ENCODE data around the gene DKK3. TPM values are rescaled to one million over a fixed set of nuclear protein-coding genes. Genes with fewer than 3 reads are reported as not detected.
A peak's percentile ranks its signal among the peaks of the same experiment; 100 is the strongest.

The DKK3 gene
- total RNA-seq, 3 donors from 2014 or later, result 0.34 to 0.51 (median 0.35) TPM

- ATAC-seq (no peak), DNase-seq (no peak)
- H3K36me3 Mint-ChIP-seq (ENCODE audit: insufficient read depth), result no peaks in the 10 kb centered on the region
- no peak overlapping the region for H3K4me3 Mint-ChIP-seq
- H3K27me3 Mint-ChIP-seq (ENCODE audit: low read depth), result peaks cover 20% of the 10 kb centered on the region
- no peaks in the 10 kb centered on the region for H3K4me1 Mint-ChIP-seq (ENCODE audit: low read depth)
- H3K9me3 Mint-ChIP-seq, result peaks cover 14% of the 10 kb centered on the region
These were observed 11.5 kb upstream of the DKK3 start for GRCh38 chr11:12019866-12020416.

GRCh38 chr11:12019337-12019736 is 10.9 kb upstream of the DKK3 start:
- DNase-seq (no peak), ATAC-seq (no peak)
- H3K36me3 Mint-ChIP-seq (ENCODE audit: insufficient read depth), result no peaks in the 10 kb centered on the region
- H3K4me1 Mint-ChIP-seq (ENCODE audit: low read depth), result no peaks in the 10 kb centered on the region
- H3K9me3 Mint-ChIP-seq, result peaks cover 9% of the 10 kb centered on the region
- peaks cover 18% of the 10 kb centered on the region for H3K27me3 Mint-ChIP-seq (ENCODE audit: low read depth)
- H3K4me3 Mint-ChIP-seq, result no peak overlapping the region

GRCh38 chr11:12017865-12018453 is 9.5 kb upstream of the DKK3 start:
- ATAC-seq, result no peak
- no peaks in the 10 kb centered on the region for H3K4me1 Mint-ChIP-seq (ENCODE audit: low read depth)
- DNase-seq, result no peak

GRCh38 chr11:12017243-12017678 is 8.8 kb upstream of the DKK3 start:
- no peak overlapping the region for H3K4me3 Mint-ChIP-seq

More at GRCh38 chr11:12017865-12018453, 9.5 kb upstream of the DKK3 start:
- H3K36me3 Mint-ChIP-seq (ENCODE audit: insufficient read depth), result no peaks in the 10 kb centered on the region
- peaks cover 26% of the 10 kb centered on the region for H3K27me3 Mint-ChIP-seq (ENCODE audit: low read depth)
- no peaks in the 10 kb centered on the region for H3K9me3 Mint-ChIP-seq
- H3K4me3 Mint-ChIP-seq, result no peak overlapping the region

GRCh38 chr11:12016246-12016645 is 7.8 kb upstream of the DKK3 start:
- no peaks in the 10 kb centered on the region for H3K36me3 Mint-ChIP-seq (ENCODE audit: insufficient read depth)
- no peaks in the 10 kb centered on the region for H3K4me1 Mint-ChIP-seq (ENCODE audit: low read depth)
- H3K4me3 Mint-ChIP-seq, result no peak overlapping the region
- no peak for DNase-seq
- peaks cover 25% of the 10 kb centered on the region for H3K27me3 Mint-ChIP-seq (ENCODE audit: low read depth)
- no peak for ATAC-seq
- H3K9me3 Mint-ChIP-seq, result no peaks in the 10 kb centered on the region

More at GRCh38 chr11:12017243-12017678, 8.8 kb upstream of the DKK3 start:
- no peaks in the 10 kb centered on the region for H3K4me1 Mint-ChIP-seq (ENCODE audit: low read depth)
- ATAC-seq, result no peak
- no peak for DNase-seq
- H3K9me3 Mint-ChIP-seq, result no peaks in the 10 kb centered on the region
- peaks cover 24% of the 10 kb centered on the region for H3K27me3 Mint-ChIP-seq (ENCODE audit: low read depth)
- H3K36me3 Mint-ChIP-seq (ENCODE audit: insufficient read depth), result no peaks in the 10 kb centered on the region

- H3K4me3 Mint-ChIP-seq, result no peak overlapping the region
- H3K27me3 Mint-ChIP-seq (ENCODE audit: low read depth), result peaks cover 30% of the 10 kb centered on the region
- no peaks in the 10 kb centered on the region for H3K4me1 Mint-ChIP-seq (ENCODE audit: low read depth)
- H3K36me3 Mint-ChIP-seq (ENCODE audit: insufficient read depth), result no peaks in the 10 kb centered on the region
- no peaks in the 10 kb centered on the region for H3K9me3 Mint-ChIP-seq
- DNase-seq (no peak), ATAC-seq (no peak)
These were observed 7.1 kb upstream of the DKK3 start for GRCh38 chr11:12015486-12015885.

GRCh38 chr11:12013781-12014180 is 5.4 kb upstream of the DKK3 start:
- peaks cover 39% of the 10 kb centered on the region for H3K27me3 Mint-ChIP-seq (ENCODE audit: low read depth)
- no peaks in the 10 kb centered on the region for H3K9me3 Mint-ChIP-seq
- H3K4me1 Mint-ChIP-seq (ENCODE audit: low read depth), result peaks cover 4% of the 10 kb centered on the region
- DNase-seq, result no peak
- H3K36me3 Mint-ChIP-seq (ENCODE audit: insufficient read depth), result no peaks in the 10 kb centered on the region
- H3K4me3 Mint-ChIP-seq, result no peak overlapping the region
- ATAC-seq, result no peak

GRCh38 chr11:12009617-12010321 is 1.3 kb upstream of the DKK3 start:
- Mint-ChIP-seq H3K36me3 (ENCODE audit: insufficient read depth) (no peaks in the 10 kb centered on the region), H3K4me3 (peak overlapping the region; percentile 76), H3K4me1 (ENCODE audit: low read depth) (peaks cover 14% of the 10 kb centered on the region), H3K27me3 (ENCODE audit: low read depth) (peaks cover 65% of the 10 kb centered on the region), H3K9me3 (no peaks in the 10 kb centered on the region)
- ATAC-seq, result no peak
- DNase-seq, result no peak

- Mint-ChIP-seq H3K9me3 (no peaks in the 10 kb centered on the region), H3K36me3 (ENCODE audit: insufficient read depth) (no peaks in the 10 kb centered on the region), H3K4me3 (peak overlapping the region; percentile 76), H3K4me1 (ENCODE audit: low read depth) (peaks cover 14% of the 10 kb centered on the region), H3K27me3 (ENCODE audit: low read depth) (peaks cover 71% of the 10 kb centered on the region)
- peak; percentile 57 to 58 for ATAC-seq
- no peak for DNase-seq
These were observed 577 bp upstream of the DKK3 start for GRCh38 chr11:12008790-12009616.

GRCh38 chr11:12007230-12007593 is 1.2 kb downstream of the DKK3 start:
- Mint-ChIP-seq H3K27me3 (ENCODE audit: low read depth) (peaks cover 75% of the 10 kb centered on the region), H3K9me3 (no peaks in the 10 kb centered on the region), H3K4me1 (ENCODE audit: low read depth) (peaks cover 14% of the 10 kb centered on the region), H3K36me3 (ENCODE audit: insufficient read depth) (no peaks in the 10 kb centered on the region), H3K4me3 (no peak overlapping the region)
- DNase-seq (no peak), ATAC-seq (no peak)

- H3K4me1 Mint-ChIP-seq (ENCODE audit: low read depth), result peaks cover 14% of the 10 kb centered on the region
- no peaks in the 10 kb centered on the region for H3K36me3 Mint-ChIP-seq (ENCODE audit: insufficient read depth)
- H3K4me3 Mint-ChIP-seq, result no peak overlapping the region
- peaks cover 78% of the 10 kb centered on the region for H3K27me3 Mint-ChIP-seq (ENCODE audit: low read depth)
- ATAC-seq (no peak), DNase-seq (no peak)
- H3K9me3 Mint-ChIP-seq, result no peaks in the 10 kb centered on the region
These were observed 1.7 kb downstream of the DKK3 start for GRCh38 chr11:12006552-12007229.

GRCh38 chr11:12005476-12005875 is 3.0 kb downstream of the DKK3 start:
- Mint-ChIP-seq H3K36me3 (ENCODE audit: insufficient read depth) (no peaks in the 10 kb centered on the region), H3K27me3 (ENCODE audit: low read depth) (peaks cover 69% of the 10 kb centered on the region), H3K4me1 (ENCODE audit: low read depth) (peaks cover 14% of the 10 kb centered on the region), H3K4me3 (no peak overlapping the region), H3K9me3 (no peaks in the 10 kb centered on the region)
- no peak for DNase-seq
- no peak for ATAC-seq

GRCh38 chr11:12005061-12005460 is 3.4 kb downstream of the DKK3 start:
- DNase-seq (no peak), ATAC-seq (no peak)
- H3K9me3 Mint-ChIP-seq, result no peaks in the 10 kb centered on the region
- H3K27me3 Mint-ChIP-seq (ENCODE audit: low read depth), result peaks cover 66% of the 10 kb centered on the region
- H3K4me3 Mint-ChIP-seq, result no peak overlapping the region
- no peaks in the 10 kb centered on the region for H3K36me3 Mint-ChIP-seq (ENCODE audit: insufficient read depth)
- H3K4me1 Mint-ChIP-seq (ENCODE audit: low read depth), result peaks cover 14% of the 10 kb centered on the region

- DNase-seq, result no peak
- H3K36me3 Mint-ChIP-seq (ENCODE audit: insufficient read depth), result no peaks in the 10 kb centered on the region
These were observed 4.6 kb downstream of the DKK3 start for GRCh38 chr11:12003815-12004214.

More at GRCh38 chr11:12003815-12004214, 4.6 kb downstream of the DKK3 start:
- H3K9me3 Mint-ChIP-seq, result no peaks in the 10 kb centered on the region
- no peak overlapping the region for H3K4me3 Mint-ChIP-seq
- peaks cover 57% of the 10 kb centered on the region for H3K27me3 Mint-ChIP-seq (ENCODE audit: low read depth)
- peaks cover 10% of the 10 kb centered on the region for H3K4me1 Mint-ChIP-seq (ENCODE audit: low read depth)
- ATAC-seq, result no peak
